ENCODE data around the gene TRIM54. TPM values are rescaled to one million over a fixed set of nuclear protein-coding genes. Genes with fewer than 3 reads are reported as not detected.

TRIM54 gene
- total and polyA plus RNA-seq, 2 of the 8 experiments (the other 6 are each of a cell fraction or from before 2014, with no cell fraction given): 3.9 to 5.8 TPM

DNA sequence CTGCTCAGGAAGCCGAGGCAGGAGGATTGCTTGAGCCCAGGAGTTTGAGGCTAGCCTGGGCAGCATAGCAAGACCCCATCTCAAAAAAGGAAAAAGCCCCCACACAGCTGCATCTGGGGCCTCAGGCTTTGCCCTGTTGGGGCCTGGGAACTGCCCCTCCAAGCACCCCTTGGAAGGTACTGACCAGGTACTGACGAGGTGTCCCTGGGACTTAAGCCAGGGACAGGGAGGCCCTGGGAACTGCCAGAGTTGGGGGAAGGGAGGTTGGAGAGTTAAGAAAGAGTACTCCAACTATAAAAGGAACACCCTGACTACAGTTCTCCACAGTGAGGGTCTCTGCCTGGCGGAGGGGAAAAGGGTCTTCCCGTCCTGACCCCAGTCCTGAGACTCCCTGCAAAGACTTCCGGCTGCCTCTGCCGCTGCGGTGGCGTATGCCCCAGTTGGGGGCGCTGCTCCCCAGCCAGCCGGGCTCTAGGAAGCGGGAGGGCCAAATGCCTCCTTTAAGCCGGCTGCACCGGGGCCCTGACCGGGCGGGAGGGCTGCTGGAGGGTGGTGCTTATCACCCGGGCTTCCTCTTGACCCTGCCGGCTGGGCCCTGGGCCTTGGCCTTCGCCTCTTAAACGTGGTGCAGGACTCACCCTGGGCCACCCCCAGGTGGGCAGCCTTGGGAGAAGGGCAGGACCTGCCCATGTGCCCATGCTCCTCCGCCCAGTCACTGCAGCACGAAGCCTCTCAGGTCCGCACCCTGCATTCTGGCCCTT is 32.2 kb upstream of the TRIM54 start (continued):
- TF ChIP-seq TAF1 (IDR thresholded peaks at IDR 0.05; ENCODE audit: low read depth, low read length): 0 out of 2 replicates have a peak, but pooled peaks have one; percentile 35
- TF ChIP-seq EZH2 (IDR thresholded peaks at IDR 0.05; ENCODE audit: low read depth, low read length, severe bottlenecking): peak; percentile 13
- TF ChIP-seq CHD1 (IDR thresholded peaks at IDR 0.05; ENCODE audit: low read depth, low read length): no peak
- peak; percentile 86 to 98 (median 93) for TF ChIP-seq CTCF (IDR thresholded peaks at IDR 0.05; ENCODE audit: control extremely low read depth in 1 of 3, insufficient read depth in 1 of 3, low read depth in 1 of 3, low read length in 3 of 3)
- TF ChIP-seq, protein P1, sequence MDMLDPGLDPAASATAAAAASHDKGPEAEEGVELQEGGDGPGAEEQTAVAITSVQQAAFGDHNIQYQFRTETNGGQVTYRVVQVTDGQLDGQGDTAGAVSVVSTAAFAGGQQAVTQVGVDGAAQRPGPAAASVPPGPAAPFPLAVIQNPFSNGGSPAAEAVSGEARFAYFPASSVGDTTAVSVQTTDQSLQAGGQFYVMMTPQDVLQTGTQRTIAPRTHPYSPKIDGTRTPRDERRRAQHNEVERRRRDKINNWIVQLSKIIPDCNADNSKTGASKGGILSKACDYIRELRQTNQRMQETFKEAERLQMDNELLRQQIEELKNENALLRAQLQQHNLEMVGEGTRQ (IDR thresholded peaks at IDR 0.05; ENCODE audit: low read length): no peak
- no peak for TF ChIP-seq EP300 (IDR thresholded peaks at IDR 0.05; ENCODE audit: borderline replicate concordance in 1 of 2, low read depth in 2 of 2, low read length in 2 of 2)
- no peak for TF ChIP-seq RXRA (IDR thresholded peaks at IDR 0.05; ENCODE audit: insufficient read depth, low read depth, low read length)
- no peak for TF ChIP-seq SIX5 (IDR thresholded peaks at IDR 0.05; ENCODE audit: low read depth, low read length)
- TF ChIP-seq RFX5 (IDR thresholded peaks at IDR 0.05; ENCODE audit: borderline replicate concordance, low read depth, low read length): no peak
- TF ChIP-seq POLR2AphosphoS5 (IDR thresholded peaks at IDR 0.05; ENCODE audit: low read depth, low read length): peak; percentile 50; the same call in 1 of the 2 replicates
- TF ChIP-seq HDAC6 (IDR thresholded peaks at IDR 0.05; ENCODE audit: low read depth, low read length): no peak
- peak; percentile 63 for TF ChIP-seq ASH2L (IDR thresholded peaks at IDR 0.05; ENCODE audit: low read length)
- 0 out of 2 replicates have a peak, but pooled peaks have one; percentile 25 for TF ChIP-seq SRF (IDR thresholded peaks at IDR 0.05; ENCODE audit: low read depth, low read length)
- peak; percentile 16 for TF ChIP-seq CTBP2 (IDR thresholded peaks at IDR 0.05; ENCODE audit: borderline replicate concordance, insufficient read depth, insufficient read length, low read length)
- TF ChIP-seq SAP30 (IDR thresholded peaks at IDR 0.05; ENCODE audit: insufficient read depth, insufficient replicate concordance, low read length): no peak
- 0 out of 2 replicates have a peak, but pooled peaks have one; percentile 23 for TF ChIP-seq SUZ12 (IDR thresholded peaks at IDR 0.05; ENCODE audit: low read length)
- TF ChIP-seq NANOG (IDR thresholded peaks at IDR 0.05; ENCODE audit: insufficient read depth, low read depth, low read length, poor library complexity, severe bottlenecking): no peak
- no peak for TF ChIP-seq BACH1 (IDR thresholded peaks at IDR 0.05; ENCODE audit: low read length)
- TF ChIP-seq HDAC2 (IDR thresholded peaks at IDR 0.05; ENCODE audit: borderline replicate concordance in 1 of 2, low read depth in 2 of 2, low read length in 2 of 2): no peak

Data from H1 (cell line).